HG03378 (cell line): ENCODE data around the gene PNKD.

Experiments
- ATAC-seq: cut with Tn5 transposase; IDR thresholded peaks from one replicate; pipeline ENCODE4 v1.9.1; 2021; ENCODE audit warnings: mild to moderate bottlenecking, moderate library complexity; ENCODE audit not compliant: unreplicated experiment

The PNKD gene, protein sequence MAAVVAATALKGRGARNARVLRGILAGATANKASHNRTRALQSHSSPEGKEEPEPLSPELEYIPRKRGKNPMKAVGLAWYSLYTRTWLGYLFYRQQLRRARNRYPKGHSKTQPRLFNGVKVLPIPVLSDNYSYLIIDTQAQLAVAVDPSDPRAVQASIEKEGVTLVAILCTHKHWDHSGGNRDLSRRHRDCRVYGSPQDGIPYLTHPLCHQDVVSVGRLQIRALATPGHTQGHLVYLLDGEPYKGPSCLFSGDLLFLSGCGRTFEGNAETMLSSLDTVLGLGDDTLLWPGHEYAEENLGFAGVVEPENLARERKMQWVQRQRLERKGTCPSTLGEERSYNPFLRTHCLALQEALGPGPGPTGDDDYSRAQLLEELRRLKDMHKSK

DNA sequence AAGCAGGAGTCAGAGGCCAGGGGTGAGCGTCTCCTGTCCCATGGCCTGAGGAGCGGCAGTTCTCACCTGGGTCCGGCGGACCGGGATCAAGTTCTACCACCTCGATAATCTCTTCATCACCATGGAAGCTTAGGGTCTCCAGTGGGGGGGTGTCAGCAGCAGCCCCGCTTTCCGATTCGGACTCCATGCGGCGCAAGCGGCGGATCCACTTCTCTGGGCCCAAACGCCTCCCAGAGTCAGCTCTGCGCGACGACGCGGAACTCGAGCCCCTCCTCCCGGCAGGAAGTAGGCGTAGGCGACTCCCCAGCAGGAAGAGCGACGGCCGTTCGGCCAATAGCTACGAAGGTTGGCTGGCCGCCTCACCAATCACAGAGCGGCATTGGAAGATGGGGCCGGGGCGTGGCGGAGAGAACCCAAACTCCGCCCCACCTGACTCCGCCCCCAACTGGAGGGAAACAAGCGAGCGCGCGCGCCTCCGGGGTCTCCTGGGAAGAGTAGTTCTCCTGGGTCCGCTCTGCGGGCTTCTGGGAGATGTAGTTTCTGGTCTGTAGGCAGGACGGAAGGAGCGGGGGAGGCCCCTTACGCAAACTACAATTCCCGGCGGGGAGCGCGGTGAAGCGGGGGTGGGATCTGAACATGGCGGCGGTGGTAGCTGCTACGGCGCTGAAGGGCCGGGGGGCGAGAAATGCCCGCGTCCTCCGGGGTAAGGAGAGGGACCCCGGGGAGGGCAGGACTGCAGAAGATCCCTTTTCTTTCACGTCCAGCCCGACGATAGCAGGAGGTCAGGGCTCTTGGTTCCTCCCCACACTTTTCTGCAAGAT is at the start of gene PNKD, which contains the start of gene AAMP:
TSS of gene PNKD (plus strand) at position 620 of the 821 bp plus-strand sequence. CDS start at position 637, 17 bp downstream.
TSS of gene AAMP (minus strand) at position 238 of the 821 bp plus-strand sequence. CDS start at position 187, 51 bp downstream.
- peak; percentile 88 for ATAC-seq

DNA sequence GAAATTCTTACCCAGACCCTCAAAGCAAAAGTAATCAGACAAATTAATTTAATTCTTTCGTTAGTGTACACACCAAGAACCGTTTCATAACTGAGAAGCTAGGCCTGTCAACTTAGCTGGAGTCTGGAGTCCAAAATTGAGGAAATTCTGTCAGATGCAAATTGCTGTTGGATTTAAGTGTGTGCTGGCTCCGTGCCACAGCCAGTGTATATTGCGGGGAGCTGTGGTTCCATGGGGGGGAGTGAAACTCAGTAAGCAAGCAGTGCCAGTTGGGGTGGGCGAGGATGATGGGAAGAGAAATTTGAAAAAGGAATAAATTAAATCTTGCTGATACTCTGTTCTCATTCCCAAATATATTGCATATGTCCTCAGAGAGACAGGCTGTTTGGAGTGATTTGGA is 49.3 kb upstream of the PNKD start:
- ATAC-seq: no peak

DNA sequence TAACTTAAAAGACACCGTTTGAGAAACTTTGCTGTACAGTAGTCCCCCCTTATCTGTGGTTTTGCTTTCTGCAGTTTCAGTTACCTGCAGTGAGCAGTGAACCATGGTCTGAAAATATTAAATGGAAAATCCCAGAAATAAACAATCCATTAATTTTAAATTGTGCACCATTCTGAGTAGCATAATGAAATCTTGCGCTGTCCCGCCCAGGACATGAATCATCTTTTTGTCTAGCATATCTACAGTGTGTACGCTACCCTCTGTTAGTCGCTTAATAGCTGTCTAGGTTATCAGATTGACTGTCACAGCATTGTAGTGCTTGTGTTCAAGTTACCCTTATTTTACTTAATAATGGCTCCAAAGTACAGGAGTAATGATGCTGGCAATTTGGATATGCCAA is 47.3 kb upstream of the PNKD start:
- no peak for ATAC-seq

DNA sequence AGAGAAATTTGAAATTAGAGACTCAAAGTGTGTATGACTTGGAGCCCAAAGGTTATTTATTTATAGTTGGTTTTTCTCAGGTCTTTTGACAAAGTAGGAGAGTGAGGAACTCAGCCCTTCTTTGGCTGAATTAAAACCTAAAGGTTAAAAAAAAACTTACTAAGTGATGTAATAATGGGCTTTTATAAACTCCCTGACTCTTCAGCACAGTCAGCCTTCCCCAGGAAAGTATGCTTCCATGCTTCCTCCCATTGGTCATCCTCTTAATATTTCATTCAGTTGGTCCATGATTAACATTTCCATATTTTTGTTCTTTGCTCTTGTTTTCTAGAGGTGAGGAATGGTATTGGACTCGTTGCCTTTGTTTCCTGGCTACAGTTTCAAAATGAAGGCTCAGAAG is 46.1 kb upstream of the PNKD start:
- ATAC-seq: no peak

DNA sequence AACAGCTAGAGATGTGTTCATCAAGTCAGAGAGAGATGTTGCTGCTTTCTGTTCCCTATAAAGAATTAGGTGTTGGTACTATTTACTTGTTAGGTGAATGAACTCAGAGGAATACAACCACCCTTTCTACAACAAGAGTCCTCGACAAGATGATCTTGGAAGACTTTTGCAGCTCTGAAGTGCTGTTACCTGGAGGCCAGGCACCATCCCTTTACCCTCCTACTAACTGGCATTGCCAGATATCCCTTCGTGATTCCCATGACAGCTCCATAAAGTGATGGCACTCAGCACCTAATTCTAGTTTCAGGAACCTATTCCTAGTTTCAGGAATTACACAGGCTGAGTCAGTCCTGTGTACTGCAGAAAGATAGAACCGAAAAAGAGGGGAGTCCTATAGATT is 43.4 kb upstream of the PNKD start:
- ATAC-seq: no peak

DNA sequence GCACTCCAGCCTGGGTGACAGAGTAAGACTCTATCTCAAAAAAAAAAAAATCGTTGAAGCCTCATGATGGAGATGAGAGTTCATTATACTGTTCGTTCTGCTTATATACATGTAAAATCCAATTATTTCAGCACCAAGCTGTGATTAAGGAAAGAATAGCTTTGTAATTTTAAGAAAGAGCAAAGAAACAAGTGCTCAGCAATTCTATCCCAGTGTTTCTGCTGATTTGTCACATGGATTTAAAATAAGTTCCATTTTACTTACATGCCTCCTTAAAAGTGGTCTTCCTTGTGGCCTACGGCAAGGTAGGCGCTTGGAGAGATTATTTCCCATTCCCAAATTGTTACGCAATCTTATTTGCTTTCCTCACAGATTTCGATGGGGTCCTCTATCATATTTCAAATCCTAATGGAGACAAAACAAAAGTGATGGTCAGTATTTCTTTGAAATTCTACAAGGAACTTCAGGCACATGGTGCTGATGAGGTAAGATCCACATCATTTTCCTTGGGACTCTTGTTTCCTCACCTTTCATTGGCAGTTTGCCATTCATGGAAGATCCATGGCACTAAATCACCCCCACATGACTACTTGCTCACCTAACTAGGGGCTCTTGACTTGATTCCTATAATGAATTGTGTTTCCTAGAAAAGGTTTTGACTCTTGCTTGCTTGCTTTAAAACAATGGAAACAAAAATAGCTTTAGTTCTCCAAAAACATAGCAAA is 41.8 kb upstream of the PNKD start:
- no peak for ATAC-seq

DNA sequence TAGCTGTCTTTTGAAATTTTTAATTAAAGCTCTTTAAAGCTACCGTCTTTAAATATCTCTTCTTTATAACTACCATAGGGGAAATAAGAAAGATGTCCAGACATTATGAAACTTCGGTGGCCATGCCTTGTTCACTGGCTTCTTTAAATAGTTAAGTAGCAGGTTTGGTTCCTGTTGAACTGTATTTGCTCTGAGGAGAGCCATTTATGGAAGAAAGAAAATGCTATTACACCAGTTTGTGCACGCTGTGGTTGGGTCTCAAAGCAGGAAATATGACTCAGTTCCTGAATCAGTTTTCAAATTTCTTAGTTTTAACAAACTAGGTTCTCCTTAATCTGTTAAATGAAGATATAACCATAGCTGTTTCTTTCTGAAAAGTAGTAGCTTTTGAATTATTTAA is 41.1 kb upstream of the PNKD start:
- ATAC-seq: peak; percentile 87

DNA sequence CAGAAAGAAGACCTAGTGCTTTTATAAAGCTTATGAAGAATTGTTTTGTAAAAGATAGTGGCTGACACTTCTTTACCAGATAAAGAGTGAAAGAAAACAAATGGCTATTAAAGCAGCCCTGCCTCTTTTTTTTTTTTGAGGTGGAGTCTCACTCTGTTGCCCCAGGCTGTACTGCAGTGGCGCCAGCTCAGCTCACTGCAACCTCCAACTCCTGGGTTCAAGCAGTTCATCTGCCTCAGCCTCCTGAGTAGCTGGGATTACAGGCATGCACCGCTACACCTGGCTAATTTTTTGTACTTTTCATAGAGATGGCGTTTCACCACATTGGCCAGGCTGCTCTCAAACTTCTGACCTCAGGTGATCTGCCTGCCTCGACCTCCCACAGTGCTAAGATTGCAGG is 40.5 kb upstream of the PNKD start:
- ATAC-seq: no peak

DNA sequence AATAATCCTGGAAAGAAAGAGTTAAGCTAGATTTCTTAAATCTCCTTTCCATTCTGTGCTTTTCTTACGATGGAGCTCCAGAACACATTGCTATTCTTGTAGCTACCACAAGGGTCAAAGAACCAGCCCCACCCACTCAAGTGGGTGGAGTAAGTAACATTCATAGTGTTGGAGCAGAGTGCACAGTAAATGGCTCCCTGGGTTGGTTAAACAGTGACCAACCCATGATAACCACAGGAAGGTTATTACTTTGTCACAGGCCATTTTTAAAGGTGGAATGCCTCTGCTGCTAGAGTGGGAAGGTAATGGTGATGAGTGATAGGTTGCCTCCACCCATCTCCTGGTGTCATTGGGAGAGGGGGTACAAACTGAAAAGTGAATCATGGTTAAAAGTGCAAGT is 39.4 kb upstream of the PNKD start:
- ATAC-seq: peak; percentile 70

DNA sequence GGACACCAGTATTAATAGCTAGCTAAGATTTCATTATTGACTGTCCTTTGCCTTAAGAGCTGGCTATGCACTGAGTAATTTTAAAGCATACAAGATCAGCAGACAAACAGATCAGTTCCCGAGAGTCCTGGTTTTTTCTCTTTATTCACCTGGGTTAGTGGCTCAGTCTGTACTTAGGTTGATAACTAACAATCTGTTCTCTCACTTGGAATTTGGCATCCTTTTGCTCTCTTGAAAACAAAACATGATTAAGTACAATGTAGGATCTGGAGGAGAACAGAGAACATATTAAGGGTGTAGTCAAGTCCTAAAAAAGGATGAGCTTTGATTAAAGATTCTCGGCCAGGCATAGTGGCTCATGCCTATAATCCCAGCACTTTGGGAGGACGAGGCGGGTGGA is 36.8 kb upstream of the PNKD start:
- no peak for ATAC-seq

DNA sequence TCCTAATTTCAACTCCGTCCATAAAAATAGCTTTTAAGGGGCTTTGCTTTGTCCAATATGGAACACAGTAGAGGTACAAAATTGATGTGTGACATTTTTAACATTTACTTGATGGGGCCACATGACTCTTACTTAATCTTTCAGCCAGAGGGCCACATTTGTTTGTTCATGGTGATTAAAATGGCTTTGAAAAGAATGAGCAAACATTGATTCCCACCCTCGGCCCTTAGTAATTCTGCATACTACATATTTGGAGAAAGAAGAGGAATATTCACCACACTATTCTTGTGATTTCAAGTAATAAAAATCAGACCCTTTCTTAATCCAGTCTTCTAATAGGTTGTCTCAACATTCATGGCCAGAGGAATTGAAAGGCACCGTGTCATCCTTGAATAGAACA is 35.8 kb upstream of the PNKD start:
- ATAC-seq: no peak

DNA sequence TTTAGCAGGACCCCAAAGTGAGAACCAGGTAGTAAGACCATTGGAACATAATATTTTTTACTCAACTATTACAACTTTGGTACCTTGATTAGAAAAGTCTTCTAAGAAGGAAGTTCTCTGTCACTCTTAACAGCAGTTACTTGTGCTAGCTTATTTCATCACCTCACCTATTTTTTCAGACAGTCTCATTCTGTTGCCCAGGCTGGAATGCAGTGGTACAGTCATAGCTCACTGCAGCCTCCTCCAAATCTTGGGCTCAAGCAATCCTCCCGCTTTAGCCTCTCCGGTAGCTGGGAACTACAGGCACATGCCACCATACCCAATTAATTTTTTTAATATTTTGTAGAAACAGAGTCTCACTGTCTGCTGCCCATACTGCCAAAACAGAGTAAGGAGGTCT is 35.3 kb upstream of the PNKD start:
- ATAC-seq: no peak

DNA sequence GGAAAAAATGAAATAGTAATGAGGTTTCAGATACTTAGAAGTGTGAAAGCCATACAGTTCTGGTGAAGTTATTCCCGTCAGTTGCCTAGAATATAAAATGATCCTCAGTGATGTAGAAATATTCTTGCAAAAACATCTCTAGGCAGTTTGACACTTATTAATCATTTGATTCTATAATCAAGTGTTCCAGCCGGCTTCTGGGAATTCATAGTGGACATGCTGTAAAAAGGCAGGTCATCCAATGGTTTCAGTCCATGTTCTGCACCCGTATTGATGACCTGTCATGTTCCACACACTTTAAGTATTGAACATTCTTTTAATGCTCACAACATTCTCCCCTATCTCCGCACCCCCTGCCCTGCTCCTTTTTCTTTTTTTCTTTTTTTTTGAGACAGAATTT is 33.5 kb upstream of the PNKD start:
- no peak for ATAC-seq

DNA sequence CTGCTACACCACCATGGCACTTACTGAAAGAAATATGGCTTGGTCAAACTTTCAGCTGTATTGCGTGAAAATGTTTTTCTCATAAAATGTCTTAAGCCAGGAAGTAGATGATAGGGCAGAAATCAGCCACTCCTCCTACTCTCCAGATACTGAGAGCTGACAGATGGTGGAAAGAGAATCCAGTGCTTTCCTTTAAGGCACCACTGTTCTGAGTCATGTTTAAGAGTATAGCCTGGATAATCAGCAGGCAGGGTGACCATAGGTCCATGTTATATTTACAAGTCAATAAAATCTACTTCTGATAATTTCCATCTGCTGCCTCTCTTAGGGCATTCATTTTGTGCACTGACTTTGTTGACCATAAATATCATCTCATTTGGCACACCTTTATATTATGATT is 31.4 kb upstream of the PNKD start:
- ATAC-seq: no peak

DNA sequence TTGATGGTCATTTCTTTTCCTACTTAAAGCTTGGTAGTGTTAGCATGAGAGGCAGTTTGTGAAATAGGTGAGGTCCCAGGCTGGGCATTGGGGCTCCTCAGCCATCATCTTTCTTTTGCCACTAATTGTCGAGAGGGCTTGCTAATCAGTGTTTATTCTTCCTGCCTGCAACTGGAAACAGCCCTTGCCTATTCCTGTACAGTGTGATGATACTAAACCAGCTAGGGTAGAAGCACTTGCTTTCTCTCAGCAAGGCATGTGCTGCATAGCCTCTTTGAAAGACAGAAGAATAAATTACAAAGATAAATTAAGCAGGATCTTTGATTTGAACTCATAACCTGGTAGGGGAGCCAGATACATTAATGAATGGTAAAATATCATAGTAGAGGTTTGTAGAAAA is 26.1 kb upstream of the PNKD start:
- ATAC-seq: no peak

DNA sequence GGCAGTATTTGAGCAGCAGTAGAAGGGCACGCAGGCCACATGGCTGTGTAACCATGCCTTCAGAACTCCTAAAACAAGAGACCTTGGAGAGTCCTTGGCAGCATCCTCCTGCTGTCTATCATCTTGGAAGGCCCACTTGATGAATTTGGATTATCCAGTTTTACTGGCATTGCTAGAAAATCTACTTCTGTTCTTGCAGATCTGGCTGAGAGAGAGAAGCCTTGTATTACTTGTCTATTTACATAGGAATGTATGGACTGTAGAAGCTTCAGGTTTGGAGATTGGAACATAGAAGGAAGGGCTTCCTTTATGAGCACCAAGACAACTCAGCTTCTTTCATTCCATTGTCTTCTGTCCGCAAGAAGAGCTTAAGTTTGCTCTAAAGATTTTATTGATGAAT is 25.7 kb upstream of the PNKD start:
- ATAC-seq: no peak

DNA sequence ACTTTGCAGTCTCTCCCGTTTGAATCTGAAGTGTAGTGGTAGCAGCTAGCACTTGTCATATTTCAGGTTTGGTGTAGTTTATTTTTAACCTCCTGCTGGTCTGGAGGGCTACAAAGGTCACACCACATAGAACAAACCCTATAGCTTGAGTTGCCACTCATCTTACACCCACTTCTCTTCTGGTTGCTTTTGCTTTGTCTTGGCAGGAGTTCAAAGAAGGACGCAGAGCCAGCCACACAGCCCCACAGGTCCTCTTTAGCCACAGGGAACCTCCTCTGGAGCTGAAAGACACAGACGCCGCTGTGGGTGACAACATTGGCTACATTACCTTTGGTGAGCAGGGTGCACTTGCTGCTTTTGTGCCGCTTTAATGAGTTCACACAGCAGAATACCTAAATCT is 25.1 kb upstream of the PNKD start:
- no peak for ATAC-seq

DNA sequence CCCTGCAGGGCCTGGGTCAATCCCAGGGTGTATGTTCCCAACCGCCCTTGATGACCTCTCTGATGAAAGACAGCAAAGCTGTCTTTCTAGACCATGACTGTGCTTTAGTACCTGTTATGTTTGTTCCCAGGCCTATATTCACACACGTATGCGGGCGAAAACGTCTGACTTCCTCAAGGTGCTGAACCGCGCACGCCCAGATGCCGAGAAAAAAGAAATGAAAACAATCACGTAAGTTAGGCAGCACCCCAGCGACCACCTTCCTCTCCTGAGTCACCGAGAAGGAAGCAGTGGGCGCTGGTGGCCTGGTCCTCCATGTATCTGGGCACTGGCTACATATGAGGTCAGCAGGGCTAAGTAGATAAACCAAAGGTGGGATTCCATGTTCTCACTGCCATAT is 20.6 kb upstream of the PNKD start:
- ATAC-seq: no peak

DNA sequence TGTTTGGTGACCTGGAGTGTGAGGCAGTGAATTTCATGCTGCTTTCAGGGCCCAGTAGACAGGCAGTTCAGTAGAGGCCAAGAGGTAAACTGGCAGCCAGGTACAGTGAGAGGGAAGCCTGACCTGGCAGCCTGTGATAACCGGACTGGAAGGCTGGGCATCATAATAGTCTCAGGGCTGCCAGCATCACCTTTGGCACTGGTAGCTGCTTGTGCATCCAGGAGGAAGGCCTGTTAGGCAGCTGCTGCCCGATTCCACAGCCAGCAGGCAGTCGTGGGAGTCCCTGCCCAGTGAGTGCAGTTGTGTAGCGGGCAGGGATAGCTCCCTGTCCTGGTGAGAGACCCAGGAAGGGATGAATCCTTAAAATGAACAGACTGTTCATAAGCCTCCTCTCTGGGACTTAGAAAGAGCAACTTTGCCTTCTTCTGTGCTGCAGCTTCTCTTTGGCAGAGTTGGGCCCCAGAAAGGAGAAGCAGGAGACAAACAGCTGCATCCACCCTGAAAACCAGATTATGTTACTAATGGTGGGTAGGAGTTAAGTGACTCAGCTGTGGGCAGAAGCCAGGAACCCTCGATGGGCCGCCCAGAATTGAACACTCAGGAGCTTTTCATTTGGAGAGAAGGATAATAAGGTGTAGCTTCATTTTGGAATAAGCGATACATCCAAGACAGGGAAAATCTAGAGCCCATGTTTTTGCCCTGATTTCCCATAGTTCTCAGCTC is 17.6 kb upstream of the PNKD start:
- ATAC-seq: no peak

DNA sequence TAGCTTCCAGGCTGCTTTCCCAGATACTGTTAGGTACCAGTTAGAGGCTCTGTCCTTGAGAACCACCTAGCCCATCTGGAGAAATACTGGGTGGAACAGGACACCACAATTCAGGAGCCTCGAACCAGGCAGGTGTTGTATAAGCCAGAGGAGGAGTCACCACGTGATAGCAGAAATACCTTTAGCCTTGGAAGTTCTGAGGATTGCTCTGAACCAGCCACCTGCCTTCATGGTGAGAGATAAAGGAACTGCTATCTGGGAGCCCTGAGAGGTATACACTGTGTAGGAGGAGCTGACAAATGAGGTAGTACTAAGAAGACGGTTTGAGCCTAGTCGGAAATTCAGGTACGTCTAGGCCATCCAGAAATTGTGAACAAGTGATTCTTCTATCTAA is 17.1 kb upstream of the PNKD start:
- no peak for ATAC-seq

DNA sequence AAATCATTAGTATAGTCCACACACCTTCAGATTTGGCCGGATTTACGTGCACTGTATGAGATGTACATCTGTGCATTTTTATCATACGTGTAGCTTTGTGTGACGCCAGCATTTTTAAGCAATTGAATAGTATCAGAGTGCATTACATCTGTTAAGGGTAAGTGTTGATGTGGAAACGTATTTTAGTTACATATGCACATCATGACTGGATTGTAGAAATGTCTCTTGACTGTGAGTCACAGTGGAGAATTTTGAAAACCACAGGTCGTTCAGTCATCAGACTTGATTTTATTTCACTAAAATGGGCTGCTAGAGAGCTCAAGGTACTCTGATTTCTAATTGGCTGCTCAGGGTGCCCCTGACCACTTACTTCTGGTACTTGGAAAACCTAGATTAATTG is 14.9 kb upstream of the PNKD start:
- ATAC-seq: no peak
